Raji (cell line): ENCODE measurements around the gene CD74.

Experiments
- POLR2A ChIP-seq: IDR thresholded peaks from 2 replicates; pipeline ENCODE4 v1.6.1; 2011; ENCODE audit warnings: low read depth, low read length, control low read depth; ENCODE audit not compliant: insufficient read depth

Gene CD74

GRCh38 chr5:150446088-150446487 is 33.4 kb upstream of the CD74 start:
- no peak for TF ChIP-seq POLR2A

GRCh38 chr5:150444770-150445169 is 32.1 kb upstream of the CD74 start:
- no peak for TF ChIP-seq POLR2A

- TF ChIP-seq POLR2A, result no peak
Measured at GRCh38 chr5:150443242-150444075, 30.7 kb upstream of the CD74 start.

GRCh38 chr5:150442699-150443080 is 30.0 kb upstream of the CD74 start:
- 0 out of 2 replicates have a peak, but pooled peaks have one; percentile 10 for TF ChIP-seq POLR2A

GRCh38 chr5:150441813-150442698 is 29.3 kb upstream of the CD74 start:
- TF ChIP-seq POLR2A, result no peak

- 0 out of 2 replicates have a peak, but pooled peaks have one; percentile 20 for TF ChIP-seq POLR2A
Measured at GRCh38 chr5:150440948-150441812, 28.5 kb upstream of the CD74 start.

GRCh38 chr5:150438873-150439546 is 26.3 kb upstream of the CD74 start:
- no peak for TF ChIP-seq POLR2A

GRCh38 chr5:150436141-150436680 is 23.5 kb upstream of the CD74 start:
- TF ChIP-seq POLR2A, result 0 out of 2 replicates have a peak, but pooled peaks have one; percentile 22

- no peak for TF ChIP-seq POLR2A
Measured at GRCh38 chr5:150434464-150434863, 21.8 kb upstream of the CD74 start.

GRCh38 chr5:150431574-150431973 is 18.9 kb upstream of the CD74 start:
- no peak for TF ChIP-seq POLR2A

- TF ChIP-seq POLR2A, result no peak
Measured at GRCh38 chr5:150431048-150431447, 18.3 kb upstream of the CD74 start.

GRCh38 chr5:150429410-150429873 is 16.7 kb upstream of the CD74 start:
- no peak for TF ChIP-seq POLR2A

- no peak for TF ChIP-seq POLR2A
Measured at GRCh38 chr5:150428978-150429377, 16.3 kb upstream of the CD74 start.

- no peak for TF ChIP-seq POLR2A
Measured at GRCh38 chr5:150428106-150428876, 15.6 kb upstream of the CD74 start.

- no peak for TF ChIP-seq POLR2A
Measured at GRCh38 chr5:150422758-150423157, 10.0 kb upstream of the CD74 start.
